Memory B cell (primary cell): ENCODE results near the gene COPS3.
"Not testable (repeated sequence)": the region's sequence is repeated elsewhere in the genome, so short reads cannot be mapped to it uniquely, and the experiment has no call there.

Experiments
- ATAC-seq: fragments of 150-1000 bp; cut with Tn5 transposase; 2 replicates; pipeline ENCODE4 v1.10.0; 2021; ENCODE audit warnings: low read depth, mild to moderate bottlenecking, moderate library complexity
- DNase-seq, 2 donors: peaks; one replicate each; pipeline ENCODE4 v3.0.0; 2022; ENCODE audit warnings: low spot score in 2 of 2
- H3K27ac Mint-ChIP-seq: one replicate; pipeline ENCODE4 v1.8.0; 2022; ENCODE audit warnings: mild to moderate bottlenecking, moderate library complexity, mixed read lengths
- H3K27me3 Mint-ChIP-seq: one replicate; pipeline ENCODE4 v1.8.0; 2022; ENCODE audit warnings: mixed read lengths
- H3K36me3 Mint-ChIP-seq: one replicate; pipeline ENCODE4 v1.8.0; 2022; ENCODE audit warnings: mild to moderate bottlenecking, mixed read lengths
- H3K4me1 Mint-ChIP-seq: one replicate; pipeline ENCODE4 v1.8.0; 2022; ENCODE audit warnings: mixed read lengths
- H3K4me3 Mint-ChIP-seq: one replicate; pipeline ENCODE4 v1.8.0; 2022; ENCODE audit warnings: mild to moderate bottlenecking, moderate library complexity, mixed read lengths
- H3K9me3 Mint-ChIP-seq: one replicate; pipeline ENCODE4 v1.8.0; 2022; ENCODE audit warnings: mixed read lengths

COPS3 gene

GRCh38 chr17:17285951-17286350 is 4.9 kb upstream of the COPS3 start:
- H3K27me3 Mint-ChIP-seq = no peaks in the 10 kb centered on the region
- H3K27ac Mint-ChIP-seq = no peak overlapping the region
- H3K9me3 Mint-ChIP-seq = no peaks in the 10 kb centered on the region
- DNase-seq = no peak
- ATAC-seq = no peak
- H3K4me3 Mint-ChIP-seq = no peak overlapping the region
- H3K4me1 Mint-ChIP-seq = peaks cover 7% of the 10 kb centered on the region
- no peaks in the 10 kb centered on the region for H3K36me3 Mint-ChIP-seq

GRCh38 chr17:17279316-17279715 is 1.7 kb downstream of the COPS3 start:
- no peaks in the 10 kb centered on the region for H3K9me3 Mint-ChIP-seq
- peaks cover 18% of the 10 kb centered on the region for H3K4me1 Mint-ChIP-seq
- ATAC-seq (no peak), DNase-seq (no peak)
- peak overlapping the region; percentile 95 for H3K4me3 Mint-ChIP-seq
- peaks cover 5% of the 10 kb centered on the region for H3K36me3 Mint-ChIP-seq
- no peak overlapping the region for H3K27ac Mint-ChIP-seq
- H3K27me3 Mint-ChIP-seq = no peaks in the 10 kb centered on the region

GRCh38 chr17:17277431-17277830 is 3.6 kb downstream of the COPS3 start:
- H3K27me3 Mint-ChIP-seq, H3K36me3 Mint-ChIP-seq, H3K4me3 Mint-ChIP-seq, H3K27ac Mint-ChIP-seq, DNase-seq, ATAC-seq, H3K9me3 Mint-ChIP-seq: not testable (repeated sequence)
- peaks cover 20% of the 10 kb centered on the region for H3K4me1 Mint-ChIP-seq

GRCh38 chr17:17275971-17276370 is 5.1 kb downstream of the COPS3 start:
- Mint-ChIP-seq H3K27me3 (no peaks in the 10 kb centered on the region), H3K36me3 (peaks cover 7% of the 10 kb centered on the region), H3K27ac (no peak overlapping the region), H3K9me3 (no peaks in the 10 kb centered on the region), H3K4me3 (no peak overlapping the region), H3K4me1 (peaks cover 12% of the 10 kb centered on the region)
- ATAC-seq (no peak), DNase-seq (no peak)

- H3K36me3 Mint-ChIP-seq = peaks cover 11% of the 10 kb centered on the region
- no peak for DNase-seq
- no peak for ATAC-seq
Observed at GRCh38 chr17:17269926-17270773, 10.9 kb downstream of the COPS3 start.

GRCh38 chr17:17264430-17264829 is 16.6 kb downstream of the COPS3 start:
- H3K36me3 Mint-ChIP-seq = peaks cover 18% of the 10 kb centered on the region
- ATAC-seq = no peak

More at GRCh38 chr17:17269926-17270773, 10.9 kb downstream of the COPS3 start:
- no peaks in the 10 kb centered on the region for H3K9me3 Mint-ChIP-seq
- H3K4me3 Mint-ChIP-seq = no peak overlapping the region
- H3K27me3 Mint-ChIP-seq = no peaks in the 10 kb centered on the region
- peaks cover 2% of the 10 kb centered on the region for H3K4me1 Mint-ChIP-seq
- H3K27ac Mint-ChIP-seq = no peak overlapping the region

GRCh38 chr17:17258998-17259397 is 22.0 kb downstream of the COPS3 start:
- no peak for ATAC-seq
- Mint-ChIP-seq H3K27ac (no peak overlapping the region), H3K4me1 (no peaks in the 10 kb centered on the region), H3K9me3 (no peaks in the 10 kb centered on the region), H3K4me3 (no peak overlapping the region), H3K27me3 (no peaks in the 10 kb centered on the region), H3K36me3 (peaks cover 32% of the 10 kb centered on the region)
- DNase-seq = no peak

More at GRCh38 chr17:17264430-17264829, 16.6 kb downstream of the COPS3 start:
- Mint-ChIP-seq H3K27me3 (no peaks in the 10 kb centered on the region), H3K27ac (no peak overlapping the region), H3K4me3 (no peak overlapping the region), H3K9me3 (no peaks in the 10 kb centered on the region), H3K4me1 (no peaks in the 10 kb centered on the region)
- DNase-seq = no peak

- DNase-seq (no peak), ATAC-seq (no peak)
- Mint-ChIP-seq H3K27me3 (no peaks in the 10 kb centered on the region), H3K9me3 (no peaks in the 10 kb centered on the region), H3K4me1 (no peaks in the 10 kb centered on the region), H3K4me3 (no peak overlapping the region), H3K36me3 (peaks cover 34% of the 10 kb centered on the region), H3K27ac (no peak overlapping the region)
Observed at GRCh38 chr17:17258011-17258410, 23.0 kb downstream of the COPS3 start.

- H3K27me3 Mint-ChIP-seq = no peaks in the 10 kb centered on the region
- peaks cover 34% of the 10 kb centered on the region for H3K36me3 Mint-ChIP-seq
- ATAC-seq = no peak
- H3K9me3 Mint-ChIP-seq = no peaks in the 10 kb centered on the region
- no peak overlapping the region for H3K4me3 Mint-ChIP-seq
- H3K4me1 Mint-ChIP-seq = no peaks in the 10 kb centered on the region
- no peak for DNase-seq
- H3K27ac Mint-ChIP-seq = no peak overlapping the region
Observed at GRCh38 chr17:17256316-17256715, 24.7 kb downstream of the COPS3 start.

GRCh38 chr17:17255689-17256088 is 25.4 kb downstream of the COPS3 start:
- not testable (repeated sequence) for H3K9me3 Mint-ChIP-seq, H3K4me1 Mint-ChIP-seq, ATAC-seq, H3K27ac Mint-ChIP-seq, H3K27me3 Mint-ChIP-seq, H3K4me3 Mint-ChIP-seq, DNase-seq
- peaks cover 31% of the 10 kb centered on the region for H3K36me3 Mint-ChIP-seq

- Mint-ChIP-seq H3K9me3 (no peaks in the 10 kb centered on the region), H3K4me1 (no peaks in the 10 kb centered on the region), H3K27ac (no peak overlapping the region), H3K4me3 (no peak overlapping the region), H3K27me3 (no peaks in the 10 kb centered on the region), H3K36me3 (peaks cover 24% of the 10 kb centered on the region)
- DNase-seq (no peak), ATAC-seq (no peak)
Observed at GRCh38 chr17:17254036-17254435, 27.0 kb downstream of the COPS3 start.

GRCh38 chr17:17253406-17253805 is 27.6 kb downstream of the COPS3 start:
- H3K27me3 Mint-ChIP-seq = no peaks in the 10 kb centered on the region
- H3K36me3 Mint-ChIP-seq = peaks cover 22% of the 10 kb centered on the region
- H3K4me3 Mint-ChIP-seq = no peak overlapping the region
- H3K4me1 Mint-ChIP-seq = no peaks in the 10 kb centered on the region
- ATAC-seq (no peak), DNase-seq (no peak)
- H3K27ac Mint-ChIP-seq = peak overlapping the region; percentile 8
- no peaks in the 10 kb centered on the region for H3K9me3 Mint-ChIP-seq

- DNase-seq (no peak), ATAC-seq (no peak)
- Mint-ChIP-seq H3K4me3 (no peak overlapping the region), H3K27ac (no peak overlapping the region), H3K27me3 (no peaks in the 10 kb centered on the region), H3K4me1 (no peaks in the 10 kb centered on the region), H3K36me3 (peaks cover 19% of the 10 kb centered on the region), H3K9me3 (no peaks in the 10 kb centered on the region)
Observed at GRCh38 chr17:17252149-17252661, 28.8 kb downstream of the COPS3 start.

GRCh38 chr17:17246879-17247278 is 34.2 kb downstream of the COPS3 start:
- no peak overlapping the region for H3K27ac Mint-ChIP-seq
- H3K9me3 Mint-ChIP-seq = no peaks in the 10 kb centered on the region
- no peak overlapping the region for H3K4me3 Mint-ChIP-seq
- no peak for ATAC-seq
- H3K36me3 Mint-ChIP-seq = peaks cover 8% of the 10 kb centered on the region
- DNase-seq = no peak
- no peaks in the 10 kb centered on the region for H3K4me1 Mint-ChIP-seq
- no peaks in the 10 kb centered on the region for H3K27me3 Mint-ChIP-seq

GRCh38 chr17:17243163-17243562 is 37.9 kb downstream of the COPS3 start:
- Mint-ChIP-seq H3K4me1 (peaks cover 2% of the 10 kb centered on the region), H3K9me3 (no peaks in the 10 kb centered on the region), H3K27me3 (no peaks in the 10 kb centered on the region), H3K4me3 (no peak overlapping the region), H3K27ac (no peak overlapping the region), H3K36me3 (peaks cover 4% of the 10 kb centered on the region)
- no peak for ATAC-seq
- no peak for DNase-seq
